ENCODE data around the gene GLRX5.

Gene GLRX5

DNA sequence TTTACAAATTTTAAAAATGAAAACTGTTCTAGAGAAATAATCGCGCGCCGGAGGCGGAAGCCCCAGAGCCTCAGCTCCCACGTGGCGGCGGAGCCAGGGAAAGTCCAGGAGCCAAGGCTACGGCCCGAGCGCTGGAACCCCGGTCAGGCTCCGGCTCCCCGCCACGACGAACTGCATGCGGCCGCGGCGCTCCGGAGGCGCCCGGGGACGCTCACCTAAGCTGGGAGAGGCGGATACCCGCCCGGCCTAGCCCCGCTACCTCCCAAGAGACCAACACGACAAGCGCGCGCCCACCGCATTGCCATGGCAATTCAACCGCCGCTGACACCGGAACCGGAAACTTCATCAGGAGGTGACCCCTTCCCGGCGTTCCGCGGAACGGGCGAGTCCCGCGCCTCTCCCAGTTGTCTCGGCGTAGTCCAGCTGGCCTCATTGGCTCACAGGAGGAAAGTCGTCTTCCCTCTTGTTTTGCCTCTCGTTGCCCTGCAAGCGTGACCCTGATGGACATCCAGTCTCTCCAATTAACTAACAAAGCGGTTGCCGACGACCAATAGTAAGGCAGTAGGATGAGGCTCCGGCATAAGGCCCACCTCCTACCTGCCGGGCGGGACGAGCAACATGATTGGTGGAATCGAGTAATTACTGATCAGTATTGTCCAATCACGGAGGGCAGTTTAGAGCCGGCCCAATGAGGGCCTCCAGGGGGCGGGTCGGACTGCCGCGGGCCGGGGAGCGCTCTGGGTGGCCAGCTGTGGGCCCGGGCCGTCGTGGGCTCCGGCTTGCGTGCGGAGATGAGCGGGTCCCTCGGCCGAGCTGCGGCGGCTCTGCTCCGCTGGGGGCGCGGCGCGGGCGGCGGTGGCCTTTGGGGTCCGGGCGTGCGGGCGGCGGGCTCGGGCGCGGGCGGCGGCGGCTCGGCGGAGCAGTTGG is at the start of gene GLRX5:
GLRX5 (plus strand) TSS at position 752 of the 927 bp plus-strand sequence; CDS start at position 792, 40 bp downstream.
- H3K27me3 ChIP-seq (ENCODE audit: insufficient read depth, low read length): no peaks in the 10 kb centered on the region
- H3K4me3 ChIP-seq (ENCODE audit: low read depth, low read length): peak within 1 kb of the TSS; percentile 87
- peak within 1 kb of the TSS; percentile 56 for H2AFZ ChIP-seq (ENCODE audit: low read length, unreplicated experiment)
- H3K4me1 ChIP-seq (ENCODE audit: control insufficient read depth, insufficient read depth, low read length, unreplicated experiment): peaks cover 49% of the 10 kb centered on the region
- H3K27ac ChIP-seq (ENCODE audit: low read depth, low read length): peak within 1 kb of the TSS; percentile 86
- no peaks in the 10 kb centered on the region for H3K36me3 ChIP-seq (ENCODE audit: insufficient read depth, low read length)
- peaks cover 91% of the 10 kb centered on the region for H3K79me2 ChIP-seq (ENCODE audit: control insufficient read depth, insufficient read depth, low read length, unreplicated experiment)

DNA sequence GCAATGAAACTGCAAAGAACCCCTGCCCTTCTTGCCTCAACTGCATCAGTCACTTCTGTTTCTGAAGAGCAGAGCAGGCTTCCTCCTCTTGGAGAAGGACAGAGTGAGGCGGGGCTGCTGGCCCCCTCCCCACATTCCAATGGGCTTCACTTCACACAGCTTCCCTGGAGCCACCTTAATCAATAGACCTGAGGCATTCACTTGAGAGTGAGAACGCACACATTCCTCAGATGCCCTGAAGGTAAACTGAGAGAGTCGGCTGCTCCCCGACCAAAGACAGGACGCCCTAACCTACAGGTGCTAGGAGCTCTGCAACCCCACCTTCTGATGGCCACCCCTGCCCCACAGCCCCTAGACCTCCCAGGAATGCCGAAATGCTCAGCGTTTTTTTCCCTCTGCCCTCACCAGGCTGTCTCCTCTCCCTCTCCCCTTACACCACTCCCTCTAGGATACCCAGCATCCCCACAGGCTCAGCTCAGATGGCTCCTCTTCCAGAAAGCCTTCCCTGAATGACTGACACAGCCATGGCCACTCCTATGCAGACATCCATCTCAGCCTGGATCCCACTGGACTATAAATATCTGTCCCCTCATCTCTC is 49.5 kb upstream of the GLRX5 start:
- no peaks in the 10 kb centered on the region for H3K27me3 ChIP-seq (ENCODE audit: insufficient read depth, low read length)
- peaks cover 21% of the 10 kb centered on the region for H3K79me2 ChIP-seq (ENCODE audit: control insufficient read depth, insufficient read depth, low read length, unreplicated experiment)
- H3K4me1 ChIP-seq (ENCODE audit: control insufficient read depth, insufficient read depth, low read length, unreplicated experiment): peaks cover 53% of the 10 kb centered on the region
- no peaks in the 10 kb centered on the region for H3K36me3 ChIP-seq (ENCODE audit: insufficient read depth, low read length)
- no peak overlapping the region for H3K27ac ChIP-seq (ENCODE audit: low read depth, low read length)
- H3K4me3 ChIP-seq (ENCODE audit: low read depth, low read length): no peak overlapping the region
- H2AFZ ChIP-seq (ENCODE audit: low read length, unreplicated experiment): no peak overlapping the region

DNA sequence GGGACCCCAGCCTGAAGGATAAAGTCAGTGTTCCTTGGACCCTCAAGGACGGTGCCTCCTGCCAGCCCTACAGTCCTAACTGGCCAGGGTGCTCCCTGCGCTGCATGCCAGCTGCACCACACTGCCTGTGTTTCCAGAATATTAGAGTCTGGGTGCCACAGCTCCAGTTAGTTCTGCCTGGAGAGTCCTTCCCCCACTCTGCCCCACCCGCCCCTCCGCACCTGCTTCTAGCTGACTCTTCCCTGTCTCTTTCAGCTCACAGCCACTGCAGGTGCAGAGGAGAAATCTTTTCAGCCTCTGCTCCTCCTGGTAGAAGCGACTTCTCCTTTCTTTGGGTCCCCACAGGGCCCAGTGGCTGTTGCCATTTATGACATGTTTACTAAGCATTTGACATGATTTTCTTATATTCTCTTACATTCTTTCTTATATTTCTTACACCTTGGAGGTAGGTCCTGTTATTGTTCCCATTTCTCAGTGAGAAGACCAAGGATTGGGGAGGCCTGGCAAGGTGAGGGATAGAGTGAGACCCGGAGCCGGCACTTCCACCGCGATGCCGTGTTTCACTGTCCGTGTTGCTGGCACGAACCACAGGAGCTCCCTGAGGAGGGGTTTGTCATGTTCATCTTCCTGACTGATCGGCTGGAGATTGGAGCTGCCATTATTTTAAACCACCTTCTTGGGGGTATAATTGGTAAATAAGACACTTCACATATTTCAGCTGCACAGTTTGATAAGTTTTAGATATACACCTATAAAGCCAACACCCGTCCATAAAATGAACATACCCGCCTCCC is 47.8 kb upstream of the GLRX5 start:
- no peak overlapping the region for H3K4me3 ChIP-seq (ENCODE audit: low read depth, low read length)
- no peak overlapping the region for H2AFZ ChIP-seq (ENCODE audit: low read length, unreplicated experiment)
- H3K27ac ChIP-seq (ENCODE audit: low read depth, low read length): no peak overlapping the region
- H3K79me2 ChIP-seq (ENCODE audit: control insufficient read depth, insufficient read depth, low read length, unreplicated experiment): peaks cover 31% of the 10 kb centered on the region
- peaks cover 4% of the 10 kb centered on the region; the same call in 1 of the 2 replicates for H3K36me3 ChIP-seq (ENCODE audit: insufficient read depth, low read length)
- H3K4me1 ChIP-seq (ENCODE audit: control insufficient read depth, insufficient read depth, low read length, unreplicated experiment): peaks cover 47% of the 10 kb centered on the region
- no peaks in the 10 kb centered on the region for H3K27me3 ChIP-seq (ENCODE audit: insufficient read depth, low read length)

DNA sequence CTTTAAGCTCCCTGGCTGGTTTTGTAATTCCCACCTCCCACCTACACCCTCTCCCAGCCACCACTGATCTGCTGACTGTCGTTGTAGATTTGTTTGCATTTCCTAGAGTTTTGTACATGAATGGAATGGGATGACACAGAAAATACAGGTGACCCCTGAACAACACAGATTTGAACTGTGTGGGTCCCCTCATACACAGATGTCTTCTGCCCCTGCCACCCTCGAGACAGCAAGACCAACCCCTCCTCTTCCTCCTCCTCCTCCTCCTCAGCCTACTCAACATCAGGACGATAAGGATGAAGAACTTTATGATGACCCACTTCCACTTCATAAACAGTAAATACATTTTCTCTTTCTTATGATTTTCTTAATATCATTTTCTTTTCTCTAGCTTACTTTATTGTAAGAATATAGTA is 47.2 kb upstream of the GLRX5 start:
- Histone ChIP-seq H3K4me3 (ENCODE audit: low read depth, low read length) (no peak overlapping the region), H3K36me3 (ENCODE audit: insufficient read depth, low read length) (peaks cover 9% of the 10 kb centered on the region; the same call in 1 of the 2 replicates), H3K79me2 (ENCODE audit: control insufficient read depth, insufficient read depth, low read length, unreplicated experiment) (peaks cover 27% of the 10 kb centered on the region), H3K27me3 (ENCODE audit: insufficient read depth, low read length) (no peaks in the 10 kb centered on the region), H2AFZ (ENCODE audit: low read length, unreplicated experiment) (no peak overlapping the region), H3K4me1 (ENCODE audit: control insufficient read depth, insufficient read depth, low read length, unreplicated experiment) (peaks cover 43% of the 10 kb centered on the region), H3K27ac (ENCODE audit: low read depth, low read length) (no peak overlapping the region)

DNA sequence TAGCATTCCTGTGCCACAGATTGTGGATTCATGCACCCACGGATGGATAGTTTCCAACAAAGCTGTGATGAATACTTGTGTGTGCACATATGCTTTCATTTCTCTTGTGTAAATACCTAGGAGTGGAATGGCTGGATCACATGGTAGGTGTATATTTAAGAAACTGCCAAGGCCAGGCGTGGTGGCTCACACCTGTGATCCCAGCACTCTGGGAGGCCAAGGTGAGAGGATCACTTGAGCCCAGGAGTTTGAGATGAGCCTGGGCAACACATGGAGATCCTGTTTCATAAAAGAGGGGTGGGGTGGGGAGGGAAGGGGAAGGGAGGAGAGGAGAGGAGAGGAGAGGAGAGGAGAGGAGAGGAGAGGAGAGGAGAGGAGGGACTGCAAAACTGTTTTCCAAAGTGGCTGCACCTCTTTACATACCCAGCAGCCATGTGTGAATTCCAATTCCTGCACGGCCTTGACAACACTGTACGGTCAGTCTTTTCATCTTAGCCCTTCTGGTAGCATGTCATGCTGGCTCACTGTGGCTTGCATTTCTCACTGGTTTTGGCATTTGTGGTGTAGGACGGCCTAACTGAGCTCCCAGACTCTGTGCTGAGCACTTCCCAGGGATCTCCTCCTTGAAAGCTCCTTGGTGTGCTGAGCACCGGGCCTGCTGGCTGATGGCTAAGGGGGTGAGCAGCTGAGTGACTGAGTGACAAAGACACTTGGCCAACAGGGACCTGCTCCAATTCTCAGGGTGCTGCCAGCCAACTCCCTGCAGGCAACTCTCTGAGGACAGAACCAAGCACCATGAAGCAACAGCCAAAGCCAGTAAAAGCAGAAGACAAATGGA is 46.3 kb upstream of the GLRX5 start:
- Histone ChIP-seq H3K79me2 (ENCODE audit: control insufficient read depth, insufficient read depth, low read length, unreplicated experiment) (peaks cover 27% of the 10 kb centered on the region), H2AFZ (ENCODE audit: low read length, unreplicated experiment) (no peak overlapping the region), H3K4me3 (ENCODE audit: low read depth, low read length) (no peak overlapping the region), H3K27ac (ENCODE audit: low read depth, low read length) (no peak overlapping the region), H3K27me3 (ENCODE audit: insufficient read depth, low read length) (no peaks in the 10 kb centered on the region), H3K36me3 (ENCODE audit: insufficient read depth, low read length) (peaks cover 9% of the 10 kb centered on the region; the same call in 1 of the 2 replicates), H3K4me1 (ENCODE audit: control insufficient read depth, insufficient read depth, low read length, unreplicated experiment) (peaks cover 34% of the 10 kb centered on the region)

DNA sequence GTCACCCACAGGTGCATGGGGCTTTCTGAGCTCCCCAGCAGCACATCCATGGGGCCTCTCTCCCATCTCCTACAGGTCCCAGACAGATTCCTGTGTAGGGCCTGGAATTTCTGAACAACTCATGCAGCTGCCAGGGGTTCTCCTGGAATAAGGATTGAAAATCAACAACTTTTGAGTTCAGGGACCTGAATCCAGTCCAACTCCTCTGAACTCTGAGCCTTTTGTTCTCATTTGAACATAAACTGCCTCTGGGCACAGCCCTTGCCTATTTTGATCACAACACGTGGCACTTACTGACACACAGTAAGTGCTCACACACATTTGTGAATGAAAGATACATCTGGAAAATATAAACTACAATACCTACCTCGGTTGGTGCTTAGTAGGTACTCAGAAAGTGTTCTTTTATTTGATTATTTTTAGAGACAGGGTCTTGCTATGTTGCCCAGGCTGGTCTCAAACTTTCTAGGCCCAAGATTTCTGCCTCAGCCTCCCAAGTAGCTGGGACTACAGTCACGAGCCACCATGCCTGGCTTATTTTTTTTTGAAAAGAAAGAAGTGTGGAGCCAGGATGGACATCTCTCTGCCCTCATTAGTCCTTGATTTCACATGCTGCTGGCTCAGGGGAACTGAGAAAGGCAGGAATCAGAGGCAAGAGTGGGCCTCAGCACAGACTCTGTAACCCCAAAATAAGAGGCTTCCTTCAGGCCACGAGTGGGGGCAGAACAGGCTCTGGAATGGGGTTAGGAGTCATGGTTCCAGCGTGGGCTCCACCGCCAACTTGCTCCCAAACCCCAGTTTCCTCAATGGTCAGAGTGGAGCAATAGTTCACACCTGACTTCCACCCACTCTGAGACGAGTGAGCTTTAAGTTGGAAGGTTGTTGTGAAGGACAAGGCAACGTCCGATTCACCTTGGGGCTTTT is 45.4 kb upstream of the GLRX5 start:
- Histone ChIP-seq H3K27ac (ENCODE audit: low read depth, low read length) (no peak overlapping the region), H2AFZ (ENCODE audit: low read length, unreplicated experiment) (no peak overlapping the region), H3K36me3 (ENCODE audit: insufficient read depth, low read length) (peaks cover 9% of the 10 kb centered on the region; the same call in 1 of the 2 replicates), H3K4me1 (ENCODE audit: control insufficient read depth, insufficient read depth, low read length, unreplicated experiment) (peaks cover 25% of the 10 kb centered on the region), H3K27me3 (ENCODE audit: insufficient read depth, low read length) (no peaks in the 10 kb centered on the region), H3K79me2 (ENCODE audit: control insufficient read depth, insufficient read depth, low read length, unreplicated experiment) (peaks cover 27% of the 10 kb centered on the region), H3K4me3 (ENCODE audit: low read depth, low read length) (no peak overlapping the region)

DNA sequence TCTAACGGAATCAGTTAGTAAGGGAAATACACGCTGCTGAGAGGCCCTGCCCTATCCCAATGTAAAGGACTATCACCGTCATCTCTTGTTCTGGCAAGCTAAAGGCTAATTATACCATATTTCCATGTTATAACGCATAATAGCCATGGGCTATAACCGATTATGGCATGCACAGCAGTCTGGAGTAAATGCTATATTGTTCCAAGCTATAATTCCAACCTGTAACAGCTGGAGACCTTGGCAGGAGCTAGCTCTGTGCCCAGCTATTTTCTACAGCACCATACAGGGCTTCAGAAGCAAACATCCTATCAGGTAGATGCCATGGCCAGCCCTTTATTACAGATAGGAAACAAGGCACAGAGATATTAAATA is 44.7 kb upstream of the GLRX5 start:
- Histone ChIP-seq H3K4me3 (ENCODE audit: low read depth, low read length) (no peak overlapping the region), H3K27me3 (ENCODE audit: insufficient read depth, low read length) (no peaks in the 10 kb centered on the region), H3K27ac (ENCODE audit: low read depth, low read length) (no peak overlapping the region), H2AFZ (ENCODE audit: low read length, unreplicated experiment) (no peak overlapping the region), H3K4me1 (ENCODE audit: control insufficient read depth, insufficient read depth, low read length, unreplicated experiment) (peaks cover 21% of the 10 kb centered on the region), H3K36me3 (ENCODE audit: insufficient read depth, low read length) (peaks cover 9% of the 10 kb centered on the region; the same call in 1 of the 2 replicates), H3K79me2 (ENCODE audit: control insufficient read depth, insufficient read depth, low read length, unreplicated experiment) (peaks cover 27% of the 10 kb centered on the region)

DNA sequence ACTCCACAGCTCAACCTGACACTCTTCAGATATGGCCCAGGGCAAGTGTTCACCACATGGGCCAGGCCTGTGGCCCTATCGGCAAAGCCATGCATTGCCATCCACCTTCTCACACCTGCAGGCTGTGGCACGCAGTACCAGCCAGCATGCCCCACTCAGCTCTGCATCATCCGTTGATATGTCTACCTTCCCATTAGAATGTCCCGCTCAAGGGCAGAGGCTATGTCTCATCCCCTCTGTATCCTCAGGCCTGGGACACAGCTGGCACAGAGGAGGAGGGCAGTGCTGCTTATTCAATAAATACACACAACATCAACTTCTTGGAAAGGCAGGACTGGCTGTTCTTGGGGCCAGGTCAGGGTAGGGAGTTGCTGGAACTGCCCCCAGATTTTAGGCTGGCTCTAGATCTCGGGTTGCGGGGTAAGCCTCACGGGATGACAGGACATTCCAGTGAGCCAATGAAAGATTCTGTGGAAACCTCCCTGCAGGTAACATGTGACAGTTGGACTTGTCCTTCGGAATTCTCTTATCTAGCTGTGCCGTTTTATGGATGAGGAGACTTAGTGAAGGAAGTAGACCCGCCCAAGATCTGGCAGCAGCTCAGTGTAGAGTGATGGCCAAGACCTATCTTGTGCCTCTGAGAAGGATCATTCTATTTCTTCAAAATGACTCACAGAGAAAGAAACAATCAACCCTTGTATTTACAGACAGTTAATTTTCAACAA is 44.0 kb upstream of the GLRX5 start:
- no peak overlapping the region for H3K27ac ChIP-seq (ENCODE audit: low read depth, low read length)
- peaks cover 27% of the 10 kb centered on the region for H3K79me2 ChIP-seq (ENCODE audit: control insufficient read depth, insufficient read depth, low read length, unreplicated experiment)
- H3K4me3 ChIP-seq (ENCODE audit: low read depth, low read length): no peak overlapping the region
- no peak overlapping the region for H2AFZ ChIP-seq (ENCODE audit: low read length, unreplicated experiment)
- peaks cover 22% of the 10 kb centered on the region for H3K4me1 ChIP-seq (ENCODE audit: control insufficient read depth, insufficient read depth, low read length, unreplicated experiment)
- no peaks in the 10 kb centered on the region for H3K27me3 ChIP-seq (ENCODE audit: insufficient read depth, low read length)
- peaks cover 9% of the 10 kb centered on the region; the same call in 1 of the 2 replicates for H3K36me3 ChIP-seq (ENCODE audit: insufficient read depth, low read length)
